NCI-H187 (cell line): Measurements from ENCODE around the gene CACNA1H.
A peak's percentile ranks its signal among the peaks of the same experiment; 100 is the strongest.

Experiments used
- DNase-seq, 2 experiments: peaks; one replicate each; lab custom pipeline; 2025; lab: John Stamatoyannopoulos, UW

Gene CACNA1H

DNA sequence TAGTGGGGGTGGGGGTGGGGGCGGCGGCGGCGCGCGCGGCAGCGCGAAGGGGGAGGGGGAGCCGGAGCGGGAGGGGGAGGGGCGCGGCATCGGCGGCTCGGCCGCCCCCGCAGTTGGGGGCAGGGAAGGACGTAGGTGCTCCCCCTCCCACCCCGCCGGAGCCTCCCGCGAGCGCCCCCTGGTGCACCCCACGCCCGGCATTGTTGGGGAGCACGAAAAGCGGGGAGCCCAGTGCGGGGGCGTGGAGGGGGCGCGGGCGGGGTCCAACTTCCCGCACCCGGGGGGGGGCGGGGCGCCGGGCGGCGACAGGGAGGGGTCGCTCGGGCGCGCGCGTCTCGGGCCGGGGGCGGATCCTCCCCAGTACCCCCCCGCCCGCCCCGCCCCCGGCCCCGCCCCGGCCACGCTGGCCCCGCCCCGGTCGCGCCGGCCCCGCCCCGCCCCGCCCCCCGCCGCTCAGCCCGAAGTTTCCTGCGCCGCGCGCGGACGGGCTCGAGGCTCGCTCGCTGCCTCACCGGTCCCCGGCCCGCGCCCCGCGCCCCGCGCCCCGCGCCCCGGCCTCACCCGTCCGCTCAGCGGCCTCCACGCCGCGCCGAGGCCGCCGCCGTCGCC lies at the start of gene CACNA1H:
TSS of gene CACNA1H (plus strand) at position 456 of the 609 bp plus-strand sequence. CDS start 632 bp downstream, outside the sequence.
- DNase-seq, result no peak

GRCh38 chr16:1103636-1103980 lies 49.3 kb upstream of the CACNA1H start:
- DNase-seq, result no peak

- DNase-seq, result peak; percentile 35 to 79
Observed at GRCh38 chr16:1105888-1106620, 46.9 kb upstream of the CACNA1H start.

DNA sequence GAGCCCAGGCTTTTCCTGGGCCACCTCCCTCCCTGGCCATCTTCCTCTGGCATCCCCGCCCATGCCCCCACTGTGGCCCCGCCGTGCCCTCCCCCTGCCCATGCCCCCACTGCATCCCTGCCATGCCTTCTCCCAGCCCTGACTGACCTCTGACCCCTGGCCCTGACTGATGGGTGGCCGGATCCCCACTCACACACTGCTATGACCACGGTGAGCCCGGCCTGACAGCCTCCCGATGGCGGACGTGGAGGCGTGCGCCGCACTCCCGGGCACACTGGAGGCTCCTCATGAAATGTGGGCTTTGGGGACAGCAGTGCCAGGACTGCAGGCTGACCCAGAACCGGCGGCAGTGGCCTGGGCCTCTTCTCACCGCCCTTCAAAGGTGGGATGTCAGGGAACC lies 46.2 kb upstream of the CACNA1H start:
- DNase-seq, result no peak

DNA sequence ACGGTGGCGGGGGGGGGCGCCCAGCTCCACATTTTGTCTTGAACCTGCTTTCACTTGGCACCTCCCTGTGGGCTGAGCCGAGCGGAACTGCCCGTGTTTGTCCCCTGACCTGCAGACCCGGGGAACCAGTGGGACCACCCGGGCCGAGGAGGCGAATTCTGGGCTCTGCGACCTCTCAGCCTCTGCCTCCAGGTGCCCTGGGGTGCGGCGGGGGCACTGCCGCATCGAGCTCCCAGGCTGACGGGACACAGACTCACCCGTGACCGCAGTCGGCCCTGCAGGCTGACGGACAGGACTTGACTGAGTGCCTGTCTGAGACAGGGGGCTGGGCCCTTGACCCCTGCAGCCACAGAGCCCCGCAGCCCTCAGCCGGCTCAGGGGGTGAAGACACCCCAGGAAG lies 45.8 kb upstream of the CACNA1H start:
- no peak for DNase-seq

DNA sequence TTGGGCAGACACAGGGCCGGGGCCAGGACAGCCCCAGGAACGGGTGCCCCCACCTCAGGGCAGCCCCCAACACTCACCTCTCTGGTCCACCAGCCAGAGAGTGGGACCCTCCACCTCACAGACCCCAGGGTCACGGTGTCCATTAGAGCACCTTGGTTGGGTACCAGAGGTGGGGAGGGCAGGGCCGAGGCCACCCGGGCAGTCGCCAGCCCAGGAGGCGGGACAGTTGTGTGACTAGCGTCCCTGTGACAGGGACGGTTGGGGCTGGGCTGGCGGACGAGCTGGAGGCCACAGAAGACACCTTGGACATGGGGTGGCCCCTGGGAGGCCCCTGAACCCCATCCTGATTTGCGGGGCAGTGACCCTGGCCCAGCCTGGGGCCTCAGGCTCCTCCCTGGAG lies 45.2 kb upstream of the CACNA1H start:
- no peak for DNase-seq

- no peak for DNase-seq
Observed at GRCh38 chr16:1108299-1109252, 44.3 kb upstream of the CACNA1H start.

- DNase-seq, result no peak
Observed at GRCh38 chr16:1109648-1110047, 43.3 kb upstream of the CACNA1H start.

GRCh38 chr16:1112506-1113184 lies 40.3 kb upstream of the CACNA1H start:
- no peak for DNase-seq

DNA sequence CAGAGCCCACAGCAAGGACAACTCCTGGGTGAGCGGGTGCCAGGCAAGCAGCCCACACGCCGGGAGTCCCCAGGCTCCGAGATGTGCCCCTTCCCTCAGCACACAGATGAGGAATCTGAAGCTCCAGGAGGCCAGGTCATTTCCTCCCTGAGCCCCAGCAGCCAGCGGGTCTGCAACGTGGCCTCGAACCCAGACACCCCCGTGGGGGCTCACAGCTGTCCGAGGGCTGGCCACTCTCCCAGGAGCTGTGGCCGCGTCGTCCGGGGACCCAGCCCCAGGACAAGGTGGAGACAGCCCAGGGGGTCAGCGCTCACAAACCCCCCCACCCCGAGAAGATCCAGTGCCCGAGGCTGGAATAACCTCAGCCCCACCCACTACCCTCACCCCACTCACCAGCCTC lies 39.4 kb upstream of the CACNA1H start:
- no peak for DNase-seq

DNA sequence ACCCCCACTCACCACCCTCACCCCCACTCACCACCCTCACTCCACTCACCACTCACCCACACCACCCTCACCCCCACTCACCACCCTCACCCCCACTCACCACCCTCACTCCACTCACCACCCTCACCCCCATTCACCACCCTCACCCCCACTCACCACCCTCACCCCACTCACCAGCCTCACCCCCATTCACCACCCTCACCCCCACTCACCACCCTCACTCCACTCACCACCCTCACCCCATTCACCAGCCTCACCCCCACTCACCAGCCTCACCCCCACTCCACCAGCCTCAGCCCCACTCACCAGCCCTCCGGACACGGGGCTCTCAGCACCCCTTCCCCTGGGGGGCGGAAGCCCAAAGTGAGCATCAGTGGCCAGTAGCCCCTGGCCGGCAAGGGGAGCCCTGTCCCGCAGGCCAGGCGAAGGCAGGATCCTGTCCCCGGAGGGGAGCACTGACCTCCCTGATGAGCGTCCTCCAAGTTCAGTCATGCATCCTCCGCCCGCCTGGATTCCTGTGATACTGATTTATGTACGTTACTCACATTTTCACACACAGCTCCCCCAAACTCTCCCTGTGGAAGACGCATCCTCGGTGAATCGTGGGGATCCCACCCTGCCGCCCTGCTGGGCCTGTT lies 38.9 kb upstream of the CACNA1H start:
- DNase-seq, result no peak

DNA sequence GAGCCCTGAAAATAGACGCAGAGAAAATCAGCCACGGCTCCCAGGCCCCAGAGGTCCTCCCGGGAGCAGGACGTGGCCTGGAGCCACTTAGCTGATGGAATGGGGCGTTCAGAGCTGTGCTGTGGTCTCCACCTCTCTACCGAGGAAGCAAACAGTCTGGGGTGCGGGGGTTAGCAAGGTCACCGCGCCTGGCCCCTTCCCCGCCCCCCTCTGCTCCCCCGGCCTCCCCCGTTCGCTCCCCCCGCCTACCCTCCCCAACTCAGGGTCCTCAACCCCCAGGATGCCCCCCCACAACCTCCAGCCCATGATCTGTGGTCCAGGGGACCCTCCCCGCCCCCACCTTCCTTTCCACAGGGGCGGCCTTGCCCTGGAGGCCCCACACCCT lies 36.2 kb upstream of the CACNA1H start:
- no peak for DNase-seq

GRCh38 chr16:1117176-1117900 lies 35.6 kb upstream of the CACNA1H start:
- no peak for DNase-seq

- DNase-seq, result no peak
Observed at GRCh38 chr16:1117926-1118325, 35.0 kb upstream of the CACNA1H start.

DNA sequence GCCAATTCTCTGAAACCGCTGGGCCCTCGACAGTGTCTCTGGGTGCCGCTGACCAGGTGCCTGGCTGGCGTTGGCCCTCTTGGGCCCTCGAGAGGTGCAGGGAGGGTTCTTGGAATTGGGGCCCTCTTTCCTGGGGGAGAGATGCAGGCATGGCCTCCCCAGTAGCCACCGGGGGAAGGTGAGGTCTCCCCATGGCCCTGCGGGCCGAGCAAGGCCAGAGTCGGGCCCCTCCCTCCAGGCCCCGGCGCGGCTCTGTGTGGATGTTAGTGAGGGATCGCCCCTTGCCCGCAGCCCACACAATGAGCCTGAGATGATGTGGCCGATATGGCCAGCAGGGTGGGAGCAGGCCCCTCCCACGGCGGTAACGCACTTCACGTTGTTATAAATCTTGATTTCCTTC lies 33.8 kb upstream of the CACNA1H start:
- DNase-seq, result no peak

- DNase-seq, result no peak
Observed at GRCh38 chr16:1119766-1120576, 32.9 kb upstream of the CACNA1H start.

DNA sequence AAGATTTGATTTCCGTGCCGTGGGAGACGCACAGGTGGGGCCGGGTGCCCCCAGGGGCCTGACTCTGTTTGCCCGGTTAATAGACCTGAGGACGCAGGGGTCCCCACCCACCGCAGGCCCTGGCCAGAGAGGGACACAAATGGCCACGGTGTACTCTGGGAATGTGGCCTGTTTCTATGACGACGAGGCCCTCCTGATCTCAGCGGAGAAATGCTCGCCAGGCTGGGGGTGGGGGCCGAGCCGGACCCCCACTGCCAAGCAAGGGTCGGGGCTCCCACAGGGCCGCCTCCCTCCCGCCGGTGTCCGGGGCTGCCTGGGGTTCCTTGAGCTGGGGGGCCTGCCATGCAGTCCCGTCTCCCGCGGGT lies 32.3 kb upstream of the CACNA1H start:
- no peak for DNase-seq

- no peak for DNase-seq
Observed at GRCh38 chr16:1121009-1121408, 31.9 kb upstream of the CACNA1H start.

DNA sequence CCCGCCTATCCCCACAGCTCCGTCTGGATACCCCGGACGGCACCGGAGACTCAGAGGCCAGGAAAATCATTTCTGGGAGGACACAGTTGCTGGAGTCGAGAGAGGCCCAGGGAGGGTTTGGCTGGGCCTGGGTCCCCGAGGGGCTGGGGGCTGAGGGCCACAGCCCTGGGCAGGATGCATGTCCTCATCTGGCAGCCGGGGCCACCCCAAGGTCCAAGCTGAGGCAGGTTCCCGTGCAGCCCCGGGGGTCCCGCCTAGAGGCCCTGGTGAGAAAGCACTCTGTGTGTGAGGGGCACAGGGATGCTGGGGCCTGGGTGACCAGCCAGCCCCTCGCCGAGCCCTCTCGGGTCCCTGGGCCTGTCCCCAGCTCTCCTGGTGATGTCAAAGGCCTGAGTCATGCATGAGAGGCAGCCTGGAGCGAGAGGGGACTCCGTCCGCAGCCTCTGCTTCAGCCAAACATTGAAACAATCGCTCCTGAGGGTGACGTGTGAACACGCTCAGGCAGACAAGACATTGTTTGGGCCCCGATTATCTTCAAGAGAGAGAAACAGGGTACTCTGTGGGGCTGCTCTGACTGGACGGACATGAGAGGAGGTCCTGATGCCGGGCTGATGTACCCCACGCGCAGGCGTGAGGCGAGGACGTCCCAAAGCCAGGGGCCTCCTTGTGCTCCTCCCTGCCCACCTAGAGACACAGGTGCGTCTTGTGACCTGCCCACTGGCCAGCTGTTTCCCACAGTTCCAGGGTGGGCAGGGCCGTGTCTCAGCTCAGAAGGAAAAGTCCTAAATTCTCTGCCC lies 31.1 kb upstream of the CACNA1H start:
- no peak for DNase-seq

DNA sequence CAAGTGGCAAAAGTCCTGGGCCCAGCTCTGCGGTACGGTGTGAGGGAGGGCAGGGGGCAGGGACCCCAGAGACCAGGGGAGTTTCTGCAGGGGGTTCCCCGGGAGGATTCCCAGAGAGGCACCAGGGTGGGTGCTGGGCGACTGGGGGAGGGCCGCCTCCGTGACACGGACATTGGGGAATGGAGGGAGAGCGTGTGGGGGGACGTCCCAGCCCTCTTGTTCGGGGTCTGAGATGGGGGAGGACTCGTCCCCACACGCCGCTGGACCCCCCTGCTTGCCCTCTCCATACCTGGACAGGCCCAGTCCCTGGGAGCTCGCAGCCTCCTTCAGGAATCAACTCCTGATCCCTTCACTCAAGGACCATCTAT lies 30.5 kb upstream of the CACNA1H start:
- no peak for DNase-seq
